SK-N-SH treated with all-trans-retinoic acid at 6 μM for 48 hours (cell line): Measurements from ENCODE around the gene PWWP2B.

Experiments used
- ARNTL ChIP-seq: fragments of 450-650 bp; formaldehyde crosslinking; IDR thresholded peaks from 2 replicates; pipeline ENCODE4 v1.5.0; 2020; ENCODE audit warnings: low read depth, mild to moderate bottlenecking, moderate library complexity, borderline replicate concordance
- ESRRG ChIP-seq: fragments of 250-450 bp; sonication (Bioruptor Pico); IDR thresholded peaks from 2 replicates; pipeline ENCODE4 v1.6.1; 2021; ENCODE audit warnings: mild to moderate bottlenecking
- GLIS3 ChIP-seq: fragments of 250-450 bp; sonication (Bioruptor Pico); IDR thresholded peaks from 2 replicates; pipeline ENCODE4 v1.5.0; 2020; ENCODE audit warnings: mild to moderate bottlenecking, moderate library complexity
- ISL1 ChIP-seq: fragments of 250-450 bp; sonication (Bioruptor Pico); IDR thresholded peaks from 2 replicates; pipeline ENCODE4 v2.1.2; 2022; ENCODE audit warnings: mild to moderate bottlenecking, moderate library complexity
- OSR1 ChIP-seq: fragments of 250-450 bp; sonication (Bioruptor Pico); IDR thresholded peaks from 2 replicates; pipeline ENCODE4 v1.8.0; 2022; ENCODE audit warnings: moderate library complexity, mild to moderate bottlenecking, inconsistent platforms
- RARB ChIP-seq: fragments of 250-450 bp; sonication (Bioruptor Pico); IDR thresholded peaks from 2 replicates; pipeline ENCODE4 v1.8.0; 2021; ENCODE audit warnings: mild to moderate bottlenecking, moderate library complexity
- ZFP3 ChIP-seq: fragments of 250-450 bp; sonication (Bioruptor Pico); IDR thresholded peaks from 2 replicates; pipeline ENCODE4 v1.5.0; 2020; ENCODE audit warnings: mild to moderate bottlenecking, moderate library complexity
- ZFP30 ChIP-seq: fragments of 450-650 bp; formaldehyde crosslinking; IDR thresholded peaks from 2 replicates; pipeline ENCODE4 v1.5.0; 2022; ENCODE audit warnings: mild to moderate bottlenecking, moderate library complexity
- TF ChIP-seq, protein P1 (sequence below): fragments of 250-450 bp; sonication (Bioruptor Pico); IDR thresholded peaks from 2 replicates; pipeline ENCODE4 v1.5.0; 2020; ENCODE audit warnings: mild to moderate bottlenecking, moderate library complexity
- TF ChIP-seq, protein P2 (sequence below): fragments of 250-450 bp; sonication (Bioruptor Pico); IDR thresholded peaks from 2 replicates; pipeline ENCODE4 v1.8.0; 2020; ENCODE audit warnings: mild to moderate bottlenecking, moderate library complexity, borderline replicate concordance
- TF ChIP-seq, protein P3 (sequence below): fragments of 250-450 bp; sonication (Bioruptor Pico); IDR thresholded peaks from 2 replicates; pipeline ENCODE4 v1.5.1; 2020; ENCODE audit warnings: low read depth, mild to moderate bottlenecking, moderate library complexity

DNA sequence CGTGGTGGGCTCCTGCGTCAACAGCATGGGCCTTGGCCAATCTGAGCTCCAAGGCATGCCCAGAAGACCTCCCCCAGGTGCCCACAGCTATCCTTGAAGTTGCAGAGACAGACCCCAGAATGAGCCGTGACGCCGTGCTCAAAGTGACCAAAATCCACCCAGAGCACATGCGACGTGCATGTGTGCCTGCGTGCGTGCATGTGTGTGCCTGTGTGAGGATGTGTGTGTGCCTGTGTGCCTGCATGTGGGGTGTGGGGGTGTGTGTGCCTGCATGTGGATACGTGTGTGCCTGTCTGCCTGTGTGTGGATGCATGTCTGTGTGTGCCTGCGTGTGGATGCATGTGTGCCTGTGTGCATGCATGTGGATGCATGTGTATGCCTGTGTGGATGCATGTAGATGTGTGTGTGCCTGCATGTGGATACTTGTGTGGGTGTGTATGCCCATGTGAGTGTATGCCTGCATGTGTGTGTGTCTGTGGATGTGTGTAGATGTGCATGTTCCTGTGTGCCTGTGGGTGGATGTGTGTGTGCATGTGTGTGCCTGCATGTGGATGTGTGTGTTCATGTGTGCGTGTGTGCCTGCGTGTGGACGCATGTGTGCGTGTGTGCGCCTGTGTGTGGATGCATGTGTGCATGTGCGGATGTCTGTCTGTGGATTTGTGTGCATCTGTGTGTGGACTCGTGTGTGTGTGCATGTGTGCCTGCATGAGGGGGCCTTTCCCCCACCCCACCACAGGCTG lies 42.6 kb downstream of the PWWP2B start:
- TF ChIP-seq, protein P1, sequence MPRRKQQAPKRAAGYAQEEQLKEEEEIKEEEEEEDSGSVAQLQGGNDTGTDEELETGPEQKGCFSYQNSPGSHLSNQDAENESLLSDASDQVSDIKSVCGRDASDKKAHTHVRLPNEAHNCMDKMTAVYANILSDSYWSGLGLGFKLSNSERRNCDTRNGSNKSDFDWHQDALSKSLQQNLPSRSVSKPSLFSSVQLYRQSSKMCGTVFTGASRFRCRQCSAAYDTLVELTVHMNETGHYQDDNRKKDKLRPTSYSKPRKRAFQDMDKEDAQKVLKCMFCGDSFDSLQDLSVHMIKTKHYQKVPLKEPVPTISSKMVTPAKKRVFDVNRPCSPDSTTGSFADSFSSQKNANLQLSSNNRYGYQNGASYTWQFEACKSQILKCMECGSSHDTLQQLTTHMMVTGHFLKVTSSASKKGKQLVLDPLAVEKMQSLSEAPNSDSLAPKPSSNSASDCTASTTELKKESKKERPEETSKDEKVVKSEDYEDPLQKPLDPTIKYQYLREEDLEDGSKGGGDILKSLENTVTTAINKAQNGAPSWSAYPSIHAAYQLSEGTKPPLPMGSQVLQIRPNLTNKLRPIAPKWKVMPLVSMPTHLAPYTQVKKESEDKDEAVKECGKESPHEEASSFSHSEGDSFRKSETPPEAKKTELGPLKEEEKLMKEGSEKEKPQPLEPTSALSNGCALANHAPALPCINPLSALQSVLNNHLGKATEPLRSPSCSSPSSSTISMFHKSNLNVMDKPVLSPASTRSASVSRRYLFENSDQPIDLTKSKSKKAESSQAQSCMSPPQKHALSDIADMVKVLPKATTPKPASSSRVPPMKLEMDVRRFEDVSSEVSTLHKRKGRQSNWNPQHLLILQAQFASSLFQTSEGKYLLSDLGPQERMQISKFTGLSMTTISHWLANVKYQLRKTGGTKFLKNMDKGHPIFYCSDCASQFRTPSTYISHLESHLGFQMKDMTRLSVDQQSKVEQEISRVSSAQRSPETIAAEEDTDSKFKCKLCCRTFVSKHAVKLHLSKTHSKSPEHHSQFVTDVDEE (CRISPR knock-in tag): no peak
- TF ChIP-seq, protein P2, sequence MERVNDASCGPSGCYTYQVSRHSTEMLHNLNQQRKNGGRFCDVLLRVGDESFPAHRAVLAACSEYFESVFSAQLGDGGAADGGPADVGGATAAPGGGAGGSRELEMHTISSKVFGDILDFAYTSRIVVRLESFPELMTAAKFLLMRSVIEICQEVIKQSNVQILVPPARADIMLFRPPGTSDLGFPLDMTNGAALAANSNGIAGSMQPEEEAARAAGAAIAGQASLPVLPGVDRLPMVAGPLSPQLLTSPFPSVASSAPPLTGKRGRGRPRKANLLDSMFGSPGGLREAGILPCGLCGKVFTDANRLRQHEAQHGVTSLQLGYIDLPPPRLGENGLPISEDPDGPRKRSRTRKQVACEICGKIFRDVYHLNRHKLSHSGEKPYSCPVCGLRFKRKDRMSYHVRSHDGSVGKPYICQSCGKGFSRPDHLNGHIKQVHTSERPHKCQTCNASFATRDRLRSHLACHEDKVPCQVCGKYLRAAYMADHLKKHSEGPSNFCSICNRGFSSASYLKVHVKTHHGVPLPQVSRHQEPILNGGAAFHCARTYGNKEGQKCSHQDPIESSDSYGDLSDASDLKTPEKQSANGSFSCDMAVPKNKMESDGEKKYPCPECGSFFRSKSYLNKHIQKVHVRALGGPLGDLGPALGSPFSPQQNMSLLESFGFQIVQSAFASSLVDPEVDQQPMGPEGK (CRISPR knock-in tag): no peak
- TF ChIP-seq OSR1 (CRISPR knock-in tag) (no peak), GLIS3 (no peak), ISL1 (CRISPR knock-in tag) (no peak), RARB (CRISPR knock-in tag) (no peak), ZFP30 (no peak), ARNTL (CRISPR knock-in tag) (no peak), ESRRG (CRISPR knock-in tag) (no peak), ZFP3 (CRISPR knock-in tag) (no peak)
- TF ChIP-seq, protein P3, sequence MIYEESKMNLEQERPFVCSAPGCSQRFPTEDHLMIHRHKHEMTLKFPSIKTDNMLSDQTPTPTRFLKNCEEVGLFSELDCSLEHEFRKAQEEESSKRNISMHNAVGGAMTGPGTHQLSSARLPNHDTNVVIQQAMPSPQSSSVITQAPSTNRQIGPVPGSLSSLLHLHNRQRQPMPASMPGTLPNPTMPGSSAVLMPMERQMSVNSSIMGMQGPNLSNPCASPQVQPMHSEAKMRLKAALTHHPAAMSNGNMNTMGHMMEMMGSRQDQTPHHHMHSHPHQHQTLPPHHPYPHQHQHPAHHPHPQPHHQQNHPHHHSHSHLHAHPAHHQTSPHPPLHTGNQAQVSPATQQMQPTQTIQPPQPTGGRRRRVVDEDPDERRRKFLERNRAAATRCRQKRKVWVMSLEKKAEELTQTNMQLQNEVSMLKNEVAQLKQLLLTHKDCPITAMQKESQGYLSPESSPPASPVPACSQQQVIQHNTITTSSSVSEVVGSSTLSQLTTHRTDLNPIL: no peak
